Activated CD4-positive, alpha-beta memory T cell treated with anti-CD3 and anti-CD28 coated beads for 36 hours (primary cell): ENCODE data around the gene BRSK2. TPM values are rescaled to one million over a fixed set of nuclear protein-coding genes. Genes with fewer than 3 reads are reported as not detected.

Experiments used
- CTCF ChIA-PET: fragments of 350-600 bp; sonication (Branson Sonifier 250); formaldehyde crosslinking; loops from one replicate; lab custom pipeline; 2021; ENCODE audit warnings: antibody characterized with exemption, inconsistent platforms; lab: Charles Lee
- POLR2A ChIA-PET: fragments of 350-600 bp; sonication (Branson Sonifier 250); formaldehyde crosslinking; loops from one replicate; lab custom pipeline; 2021; ENCODE audit warnings: antibody characterized with exemption; lab: Charles Lee
- DNase-seq: peaks from one replicate; pipeline ENCODE4 v3.0.0-alpha.2; 2020
- H3K27ac Mint-ChIP-seq: one replicate; pipeline ENCODE4 v1.8.0; 2021; ENCODE audit warnings: mixed read lengths
- H3K27me3 Mint-ChIP-seq: one replicate; pipeline ENCODE4 v1.8.0; 2021; ENCODE audit warnings: mixed read lengths
- H3K36me3 Mint-ChIP-seq: one replicate; pipeline ENCODE4 v1.8.0; 2021; ENCODE audit warnings: mixed read lengths
- H3K4me1 Mint-ChIP-seq: one replicate; pipeline ENCODE4 v1.8.0; 2021; ENCODE audit warnings: low read depth, mixed read lengths
- H3K4me3 Mint-ChIP-seq: one replicate; pipeline ENCODE4 v1.8.0; 2021; ENCODE audit warnings: mild to moderate bottlenecking, mixed read lengths
- H3K9me3 Mint-ChIP-seq: one replicate; pipeline ENCODE4 v1.8.0; 2021; ENCODE audit warnings: mixed read lengths
- intact Hi-C: fragments of 100-400 bp; cut with micrococcal nuclease; formaldehyde crosslinking; loops from one replicate; pipeline ENCODE4 v1.15.1; 2023
- total RNA-seq, 2 experiments: library from RNA; stranded (reverse); gene quantifications; one replicate each; pipeline ENCODE4 v1.2.3, GENCODE V29; 2021

The BRSK2 gene
- total RNA-seq, 2 experiments from 2014 or later: 0.46 to 0.64 TPM

DNA sequence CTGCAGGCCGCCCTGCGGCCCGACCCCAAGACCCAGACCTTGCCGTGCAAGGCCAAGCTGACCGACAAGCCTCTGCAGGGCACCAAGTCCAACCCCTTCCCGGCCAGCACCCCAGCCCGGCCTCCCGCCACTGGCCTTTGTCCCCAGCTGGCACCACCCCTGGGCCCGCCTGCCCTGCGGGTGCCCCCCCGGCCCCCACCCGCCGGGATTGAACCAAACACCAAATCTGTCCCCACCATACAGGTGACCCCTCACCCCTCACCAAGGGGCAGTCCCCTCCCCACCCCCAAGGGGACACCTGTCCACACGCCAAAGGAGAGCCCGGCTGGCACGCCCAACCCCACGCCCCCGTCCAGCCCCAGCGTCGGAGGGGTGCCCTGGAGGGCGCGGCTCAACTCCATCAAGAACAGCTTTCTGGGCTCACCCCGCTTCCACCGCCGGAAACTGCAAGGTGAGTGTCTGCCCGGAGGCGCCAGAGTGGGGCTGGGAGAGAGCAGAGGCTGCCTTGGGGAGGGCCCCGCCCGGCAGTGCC is 60.7 kb downstream of the BRSK2 start:
- Mint-ChIP-seq H3K4me1 (no peaks in the 10 kb centered on the region), H3K9me3 (no peaks in the 10 kb centered on the region), H3K27ac (no peak overlapping the region), H3K27me3 (no peaks in the 10 kb centered on the region), H3K36me3 (no peaks in the 10 kb centered on the region), H3K4me3 (no peak overlapping the region)
- ChIA-PET CTCF (no interaction called here), POLR2A (no interaction called here)
- no peak for DNase-seq
- intact Hi-C loops: no loop called here

DNA sequence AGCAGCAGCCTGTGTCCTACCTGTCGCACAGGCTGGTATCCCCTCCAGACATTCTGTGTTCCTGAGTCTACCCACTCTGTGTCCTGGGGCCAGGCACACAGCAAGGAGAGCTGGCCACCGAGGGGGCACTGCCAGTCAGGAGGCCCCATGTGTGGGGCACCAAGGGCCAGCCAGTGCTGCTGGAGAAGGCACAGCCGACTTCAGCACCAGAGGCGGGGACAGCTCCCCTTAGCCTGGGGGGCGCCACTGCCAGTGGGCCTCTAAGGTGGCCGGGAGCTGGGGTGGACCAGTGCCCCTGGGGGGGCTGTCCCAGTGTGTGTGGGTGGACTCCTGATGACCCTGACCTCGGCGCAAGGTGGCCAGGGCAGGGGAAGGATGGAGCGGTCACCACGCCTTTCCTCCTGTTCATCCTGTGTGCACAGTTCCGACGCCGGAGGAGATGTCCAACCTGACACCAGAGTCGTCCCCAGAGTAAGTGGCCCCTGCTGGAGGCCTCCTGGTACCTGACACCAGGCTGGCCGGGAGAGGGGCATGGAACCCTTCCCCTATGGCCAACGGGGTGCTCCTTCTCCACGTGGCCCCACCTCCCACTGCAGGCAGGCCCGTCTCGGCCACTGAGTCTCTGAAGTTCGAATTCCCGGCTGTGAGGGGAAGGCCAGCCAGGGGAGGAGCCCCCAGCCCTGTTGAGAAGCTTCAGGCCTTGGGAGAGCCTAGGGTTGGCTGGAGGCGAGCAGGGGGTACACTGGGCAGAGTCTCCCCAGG is 61.4 kb downstream of the BRSK2 start:
- ChIA-PET CTCF (interaction anchor here (0.7 kb wide), 1 partner anchor 124 kb away, joined by 3 read pairs; no protein-coding TSS in a partner anchor), POLR2A (no interaction called here)
- no peaks in the 10 kb centered on the region for H3K9me3 Mint-ChIP-seq
- H3K27ac Mint-ChIP-seq: no peak overlapping the region
- H3K36me3 Mint-ChIP-seq: no peaks in the 10 kb centered on the region
- no peak overlapping the region for H3K4me3 Mint-ChIP-seq
- intact Hi-C loops: no loop called here
- no peak for DNase-seq
- no peaks in the 10 kb centered on the region for H3K4me1 Mint-ChIP-seq
- H3K27me3 Mint-ChIP-seq: no peaks in the 10 kb centered on the region

GRCh38 chr11:1451781-1452470 is 62.2 kb downstream of the BRSK2 start:
- no peaks in the 10 kb centered on the region for H3K27me3 Mint-ChIP-seq
- no peaks in the 10 kb centered on the region for H3K36me3 Mint-ChIP-seq
- no peak for DNase-seq
- no peak overlapping the region for H3K4me3 Mint-ChIP-seq
- intact Hi-C loops: loop anchor here (2.0 kb wide), 1 partner anchor 65 kb away; no protein-coding TSS in a partner anchor
- no peaks in the 10 kb centered on the region for H3K9me3 Mint-ChIP-seq
- CTCF ChIA-PET: interaction anchor here (4.4 kb wide), 1 partner anchor 123 kb away, joined by 21 read pairs; no protein-coding TSS in a partner anchor
- no peaks in the 10 kb centered on the region for H3K4me1 Mint-ChIP-seq
- POLR2A ChIA-PET: interaction anchor here (0.6 kb wide), 1 partner anchor 123 kb away, joined by 3 read pairs; no protein-coding TSS in a partner anchor
- H3K27ac Mint-ChIP-seq: no peak overlapping the region

- DNase-seq: no peak
- CTCF ChIA-PET: interaction anchor here (0.7 to 4.4 kb wide), 3 partner anchors 40 to 122 kb away, joined by 3 to 21 read pairs (median 8); no protein-coding TSS in a partner anchor
- Mint-ChIP-seq H3K27ac (no peak overlapping the region), H3K4me1 (no peaks in the 10 kb centered on the region), H3K9me3 (no peaks in the 10 kb centered on the region), H3K36me3 (no peaks in the 10 kb centered on the region), H3K27me3 (no peaks in the 10 kb centered on the region), H3K4me3 (no peak overlapping the region)
- POLR2A ChIA-PET: no interaction called here
- intact Hi-C loops: loop anchor here (1.0 to 2.0 kb wide), 2 partner anchors 64 to 122 kb away; no protein-coding TSS in a partner anchor
Observed at GRCh38 chr11:1452744-1453143, 63.0 kb downstream of the BRSK2 start.

- ChIA-PET CTCF (interaction anchor here (1.5 to 4.4 kb wide), 3 partner anchors 39 to 121 kb away, joined by 7 to 21 read pairs (median 8); no protein-coding TSS in a partner anchor), POLR2A (no interaction called here)
- Mint-ChIP-seq H3K9me3 (no peaks in the 10 kb centered on the region), H3K4me1 (no peaks in the 10 kb centered on the region), H3K27me3 (no peaks in the 10 kb centered on the region), H3K27ac (no peak overlapping the region), H3K4me3 (no peak overlapping the region), H3K36me3 (no peaks in the 10 kb centered on the region)
- intact Hi-C loops: loop anchor here (1.0 to 2.0 kb wide), 2 partner anchors 63 to 121 kb away; no protein-coding TSS in a partner anchor
- peak; percentile 83 for DNase-seq
Observed at GRCh38 chr11:1453611-1454034, 63.9 kb downstream of the BRSK2 start.

- POLR2A ChIA-PET: no interaction called here
- Mint-ChIP-seq H3K36me3 (no peaks in the 10 kb centered on the region), H3K9me3 (no peaks in the 10 kb centered on the region), H3K4me1 (no peaks in the 10 kb centered on the region), H3K4me3 (no peak overlapping the region), H3K27ac (no peak overlapping the region), H3K27me3 (no peaks in the 10 kb centered on the region)
- intact Hi-C loops: no loop called here
- CTCF ChIA-PET: interaction anchor here (1.5 to 4.4 kb wide), 3 partner anchors 38 to 120 kb away, joined by 7 to 21 read pairs (median 8); no protein-coding TSS in a partner anchor
- no peak for DNase-seq
Observed at GRCh38 chr11:1454576-1454975, 64.8 kb downstream of the BRSK2 start.

DNA sequence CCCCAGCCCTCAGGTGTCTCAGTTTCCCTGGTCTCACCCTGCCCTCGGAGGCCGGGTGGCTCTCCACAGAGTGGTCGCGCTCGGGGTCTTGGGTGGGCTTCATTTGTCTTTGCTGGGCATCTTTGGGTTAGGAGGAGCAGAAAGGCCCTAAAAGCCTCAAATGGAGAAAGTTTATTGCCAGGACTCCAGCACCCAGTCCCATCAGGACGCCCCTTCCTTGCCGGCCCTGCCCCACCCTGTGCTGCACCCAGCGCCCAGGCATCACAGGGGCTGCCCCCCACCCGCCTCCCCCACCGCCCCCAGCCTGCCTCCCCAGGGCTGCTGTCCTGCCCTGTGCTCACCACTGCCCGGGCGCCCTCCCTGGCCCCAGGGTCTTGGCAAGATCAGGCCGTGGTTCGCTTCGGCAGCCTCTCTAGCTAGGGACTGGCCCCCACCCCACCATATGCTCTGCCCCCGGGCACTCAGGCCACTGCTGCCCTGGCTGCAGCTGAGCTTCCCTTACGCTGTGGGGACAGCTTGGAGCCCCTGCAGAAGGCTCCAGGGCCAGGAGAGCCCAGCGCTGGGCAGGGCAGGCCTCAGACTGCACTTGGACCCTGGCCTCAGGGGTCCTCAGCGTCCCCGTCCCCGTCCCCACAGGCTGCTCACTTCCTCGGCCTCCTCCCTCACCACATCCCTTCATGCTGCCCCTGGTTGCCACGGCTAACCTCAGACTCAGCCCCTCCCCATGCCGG is 65.5 kb downstream of the BRSK2 start:
- H3K9me3 Mint-ChIP-seq: no peaks in the 10 kb centered on the region
- no peak overlapping the region for H3K4me3 Mint-ChIP-seq
- no peaks in the 10 kb centered on the region for H3K36me3 Mint-ChIP-seq
- no peak for DNase-seq
- H3K4me1 Mint-ChIP-seq: no peaks in the 10 kb centered on the region
- no peak overlapping the region for H3K27ac Mint-ChIP-seq
- CTCF ChIA-PET: interaction anchor here (4.4 kb wide), 1 partner anchor 119 kb away, joined by 21 read pairs; no protein-coding TSS in a partner anchor
- POLR2A ChIA-PET: no interaction called here
- intact Hi-C loops: no loop called here
- H3K27me3 Mint-ChIP-seq: no peaks in the 10 kb centered on the region

- Mint-ChIP-seq H3K27ac (no peak overlapping the region), H3K36me3 (no peaks in the 10 kb centered on the region)
Observed at GRCh38 chr11:1455763-1456060, 66.0 kb downstream of the BRSK2 start.

GRCh38 chr11:1456176-1456575 is 66.4 kb downstream of the BRSK2 start:
- ChIA-PET POLR2A (no interaction called here), CTCF (interaction anchor here (4.4 kb wide), 1 partner anchor 118 kb away, joined by 21 read pairs; no protein-coding TSS in a partner anchor)
- H3K4me1 Mint-ChIP-seq: no peaks in the 10 kb centered on the region
- intact Hi-C loops: no loop called here
- H3K4me3 Mint-ChIP-seq: no peak overlapping the region
- DNase-seq: no peak
- H3K36me3 Mint-ChIP-seq: no peaks in the 10 kb centered on the region
- no peak overlapping the region for H3K27ac Mint-ChIP-seq
- no peaks in the 10 kb centered on the region for H3K9me3 Mint-ChIP-seq
- H3K27me3 Mint-ChIP-seq: no peaks in the 10 kb centered on the region

More at GRCh38 chr11:1455763-1456060, 66.0 kb downstream of the BRSK2 start:
- Mint-ChIP-seq H3K9me3 (no peaks in the 10 kb centered on the region), H3K4me3 (no peak overlapping the region), H3K27me3 (no peaks in the 10 kb centered on the region), H3K4me1 (no peaks in the 10 kb centered on the region)
- POLR2A ChIA-PET: no interaction called here
- intact Hi-C loops: no loop called here
- DNase-seq: no peak
- CTCF ChIA-PET: interaction anchor here (4.4 kb wide), 1 partner anchor 119 kb away, joined by 21 read pairs; no protein-coding TSS in a partner anchor

- Mint-ChIP-seq H3K27me3 (no peaks in the 10 kb centered on the region), H3K36me3 (no peaks in the 10 kb centered on the region), H3K9me3 (no peaks in the 10 kb centered on the region), H3K27ac (no peak overlapping the region), H3K4me3 (no peak overlapping the region), H3K4me1 (no peaks in the 10 kb centered on the region)
- CTCF ChIA-PET: no interaction called here
- POLR2A ChIA-PET: no interaction called here
- intact Hi-C loops: no loop called here
- no peak for DNase-seq
Observed at GRCh38 chr11:1456596-1457325, 67.0 kb downstream of the BRSK2 start.

GRCh38 chr11:1457326-1457680 is 67.6 kb downstream of the BRSK2 start:
- no peaks in the 10 kb centered on the region for H3K27me3 Mint-ChIP-seq
- CTCF ChIA-PET: no interaction called here
- intact Hi-C loops: no loop called here

More at GRCh38 chr11:1457326-1457680, 67.6 kb downstream of the BRSK2 start:
- no peak overlapping the region for H3K4me3 Mint-ChIP-seq
- H3K27ac Mint-ChIP-seq: no peak overlapping the region
- DNase-seq: no peak
- H3K36me3 Mint-ChIP-seq: no peaks in the 10 kb centered on the region
- POLR2A ChIA-PET: no interaction called here
- no peaks in the 10 kb centered on the region for H3K9me3 Mint-ChIP-seq
- no peaks in the 10 kb centered on the region for H3K4me1 Mint-ChIP-seq
